Fibroblast of skin of back (primary cell): ENCODE measurements around the gene CRELD2.
A peak's percentile ranks its signal among the peaks of the same experiment; 100 is the strongest.

Experiments
- DNase-seq: peaks from one replicate; pipeline ENCODE4 v3.0.0-alpha.2; 2013

The CRELD2 gene

DNA sequence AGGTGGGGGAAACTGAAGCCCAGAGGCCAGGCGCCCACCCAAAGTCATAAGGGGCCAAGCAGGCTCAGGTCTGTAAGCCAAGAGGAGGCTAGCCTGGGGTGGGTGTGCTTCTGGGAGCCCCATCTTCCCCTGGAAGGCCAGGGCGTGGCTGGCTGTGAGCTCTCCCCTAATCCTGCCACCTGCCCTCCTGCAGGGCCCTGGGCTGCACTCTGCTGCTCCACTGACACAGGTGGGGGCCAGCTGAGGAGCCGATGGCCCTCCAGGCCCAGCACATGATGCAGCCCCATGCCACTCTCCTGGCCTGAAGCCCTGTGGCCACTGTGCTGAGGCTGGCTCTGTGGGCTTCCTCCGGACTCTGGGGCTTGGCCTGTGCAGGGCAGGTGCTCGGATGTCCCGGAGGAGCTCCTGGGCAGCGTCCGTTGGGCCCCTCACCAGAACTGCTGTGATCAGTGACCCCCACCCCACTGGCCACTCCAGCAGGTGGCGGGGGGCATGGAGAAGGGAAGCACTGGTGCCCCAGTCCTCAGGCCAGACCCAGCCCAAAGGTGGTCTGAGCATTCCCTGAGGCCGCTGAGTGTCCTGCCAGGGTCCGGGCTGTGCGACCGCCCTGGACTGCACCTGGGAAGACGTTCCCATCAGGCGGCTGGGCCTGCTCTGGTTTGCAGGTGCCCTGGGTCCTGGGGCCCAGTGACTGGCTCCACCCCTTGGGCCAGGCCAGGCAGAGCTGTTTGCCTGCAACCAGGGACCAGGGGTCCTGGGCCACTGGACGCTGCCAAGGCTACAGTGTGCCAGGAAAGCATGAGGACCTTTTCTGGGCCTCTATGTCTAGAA lies 50.6 kb downstream of the CRELD2 start:
- no peak for DNase-seq

DNA sequence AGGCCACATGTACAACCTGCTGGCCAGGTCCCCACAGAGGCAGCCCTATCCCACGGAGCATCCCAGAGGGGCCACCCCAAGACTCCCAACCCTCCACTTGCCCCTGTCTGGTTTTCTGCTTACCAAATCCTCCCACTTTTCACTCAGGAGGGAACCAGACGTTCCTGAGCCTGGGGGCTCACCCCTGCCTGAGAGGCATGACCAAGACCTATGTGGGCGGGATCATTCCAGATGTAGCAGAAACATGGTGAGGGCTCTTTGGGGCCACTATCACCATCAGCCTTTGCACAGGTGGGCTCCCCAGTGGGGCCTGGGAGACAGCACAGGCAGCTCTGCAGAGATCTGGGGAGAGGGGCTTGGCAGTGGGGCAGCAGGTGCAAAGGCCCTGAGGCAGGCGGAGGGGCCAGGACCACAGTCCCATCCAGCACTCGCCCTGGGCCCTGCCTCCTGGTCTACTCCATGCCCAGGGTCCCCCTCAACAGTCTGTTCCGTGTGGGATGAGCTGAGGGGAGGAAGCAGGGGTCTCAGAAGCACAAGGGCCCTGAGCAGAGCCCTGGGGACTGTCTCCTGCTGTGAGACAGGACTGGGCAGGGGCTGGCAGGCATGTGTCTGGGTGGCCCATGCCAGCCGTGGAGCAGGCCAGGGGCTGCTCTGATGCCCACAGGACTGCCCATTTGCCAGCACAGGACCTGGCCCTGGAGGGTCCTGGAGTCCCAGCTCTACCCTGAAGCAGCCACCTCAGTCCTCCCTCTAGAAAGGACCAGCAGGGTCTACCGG lies 51.5 kb downstream of the CRELD2 start:
- no peak for DNase-seq

DNA sequence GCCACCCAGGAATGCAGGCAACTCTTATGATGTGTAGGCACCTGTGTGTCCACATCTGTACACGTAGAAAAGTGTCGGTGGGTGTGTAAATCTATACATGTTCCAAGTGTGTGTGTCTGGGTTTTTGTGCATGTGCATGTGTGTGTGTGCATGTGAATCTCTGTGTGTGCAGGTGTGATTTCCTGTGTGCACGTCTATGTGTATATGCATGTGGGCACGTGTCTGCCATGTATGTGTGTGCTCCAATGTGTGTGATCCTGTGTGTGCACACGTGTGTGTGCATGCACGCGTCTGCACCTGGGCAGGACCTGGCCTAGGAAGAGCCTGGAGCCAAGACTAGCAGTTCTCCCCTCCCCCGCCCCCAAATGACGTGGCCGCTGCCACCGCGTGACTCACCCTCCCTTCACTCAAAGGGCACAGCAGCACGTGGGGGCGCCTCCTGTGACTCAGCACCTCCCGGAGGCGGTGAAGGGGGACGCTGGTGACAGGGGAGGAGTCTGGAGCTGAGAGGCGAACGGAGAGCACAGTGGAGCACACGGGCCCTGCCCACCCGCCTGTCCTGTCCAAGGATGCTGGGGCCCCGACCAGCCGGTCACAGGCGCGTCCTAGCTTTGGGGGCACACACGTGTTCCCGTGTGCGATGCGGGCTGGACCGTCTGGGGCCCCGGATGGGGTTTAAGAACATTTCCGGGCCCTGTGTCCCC lies 52.2 kb downstream of the CRELD2 start:
- peak; percentile 99 for DNase-seq

DNA sequence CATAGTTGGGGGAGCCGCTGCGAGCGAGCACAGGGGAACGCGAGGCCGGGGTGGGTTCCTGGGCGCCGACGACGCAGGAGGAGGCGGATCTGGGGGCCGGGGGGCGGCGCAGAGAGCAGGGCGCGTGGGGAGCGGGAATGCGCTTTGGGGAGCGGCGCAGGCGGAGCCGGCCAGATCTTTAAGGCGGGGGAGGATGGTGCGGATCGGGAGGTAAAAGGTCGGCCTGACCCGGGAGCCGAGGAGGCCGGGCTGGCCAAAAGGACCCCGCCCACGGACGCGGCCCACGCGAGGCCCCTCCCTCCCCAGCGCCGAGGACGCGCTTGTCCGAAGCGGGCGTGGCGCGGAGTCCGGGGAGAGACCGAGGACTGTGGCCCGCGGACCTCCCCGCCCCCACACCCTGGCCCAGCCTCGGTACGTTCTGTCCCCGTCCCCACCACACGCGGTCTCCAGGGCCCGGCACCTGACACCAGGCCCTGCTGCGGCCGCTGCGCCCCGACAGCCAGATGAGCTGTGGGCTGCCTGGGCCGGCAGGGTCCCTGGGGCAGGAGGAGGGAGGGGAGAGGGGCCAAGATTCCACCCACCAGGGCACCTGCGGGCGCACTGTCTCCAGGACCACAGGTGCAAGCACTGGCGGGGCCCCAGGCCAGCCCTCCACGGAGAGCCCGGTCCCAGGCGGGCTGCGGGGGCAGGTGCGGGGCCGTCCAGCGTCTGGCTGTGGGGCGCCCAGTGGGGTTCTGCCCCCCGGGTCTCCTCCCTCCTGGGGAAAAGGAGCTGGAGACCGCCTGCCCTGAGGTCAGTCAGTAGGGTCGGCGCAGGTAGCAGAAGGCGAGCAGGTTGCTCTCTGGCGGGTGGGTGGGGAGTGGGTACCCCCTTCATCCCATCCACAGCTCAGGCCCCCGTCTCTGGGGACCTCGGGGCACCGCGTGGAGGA lies 53.1 kb downstream of the CRELD2 start:
- DNase-seq: peak; percentile 21

DNA sequence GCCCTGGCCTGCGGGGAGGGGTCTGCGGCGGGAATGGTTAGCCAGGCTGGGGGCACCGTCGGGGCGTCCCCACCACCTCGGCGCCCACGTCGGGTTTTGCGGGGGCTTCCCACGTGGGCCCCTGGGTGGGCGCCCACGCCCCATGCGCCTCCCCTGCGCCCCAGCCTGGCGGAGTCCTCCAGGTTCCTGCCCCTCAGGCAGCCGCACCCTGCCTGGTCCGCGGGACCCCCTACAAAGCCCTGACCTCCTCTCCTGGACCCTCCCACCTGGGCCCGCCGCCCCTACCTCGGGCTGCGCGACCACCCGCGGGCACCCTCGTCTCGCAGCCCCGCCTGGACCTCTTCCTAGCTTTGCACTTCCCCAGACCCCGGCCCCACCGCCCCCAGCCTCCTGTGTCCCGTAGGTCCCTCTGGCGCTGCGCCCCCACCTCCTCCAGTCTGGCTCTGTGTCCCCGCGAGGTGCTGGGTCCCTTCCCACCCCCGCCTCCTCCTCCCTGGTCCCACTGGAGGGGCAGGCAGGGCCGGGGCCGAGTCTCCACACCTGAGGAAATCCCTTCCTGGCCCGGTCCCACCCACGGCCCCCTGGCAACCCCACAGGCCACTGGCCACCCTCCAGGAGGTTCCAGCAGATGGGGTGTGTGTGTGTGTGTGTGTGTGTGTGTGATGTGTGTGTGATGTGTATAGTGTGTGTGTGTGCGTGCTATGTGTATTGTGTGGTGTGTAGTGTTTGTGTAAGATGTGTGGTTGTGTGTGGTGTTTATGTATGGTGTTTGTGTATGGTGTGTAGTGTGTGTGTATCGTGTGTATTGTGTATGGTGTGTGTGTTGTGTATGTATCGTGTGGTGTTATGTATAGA lies 54.0 kb downstream of the CRELD2 start:
- no peak for DNase-seq

DNA sequence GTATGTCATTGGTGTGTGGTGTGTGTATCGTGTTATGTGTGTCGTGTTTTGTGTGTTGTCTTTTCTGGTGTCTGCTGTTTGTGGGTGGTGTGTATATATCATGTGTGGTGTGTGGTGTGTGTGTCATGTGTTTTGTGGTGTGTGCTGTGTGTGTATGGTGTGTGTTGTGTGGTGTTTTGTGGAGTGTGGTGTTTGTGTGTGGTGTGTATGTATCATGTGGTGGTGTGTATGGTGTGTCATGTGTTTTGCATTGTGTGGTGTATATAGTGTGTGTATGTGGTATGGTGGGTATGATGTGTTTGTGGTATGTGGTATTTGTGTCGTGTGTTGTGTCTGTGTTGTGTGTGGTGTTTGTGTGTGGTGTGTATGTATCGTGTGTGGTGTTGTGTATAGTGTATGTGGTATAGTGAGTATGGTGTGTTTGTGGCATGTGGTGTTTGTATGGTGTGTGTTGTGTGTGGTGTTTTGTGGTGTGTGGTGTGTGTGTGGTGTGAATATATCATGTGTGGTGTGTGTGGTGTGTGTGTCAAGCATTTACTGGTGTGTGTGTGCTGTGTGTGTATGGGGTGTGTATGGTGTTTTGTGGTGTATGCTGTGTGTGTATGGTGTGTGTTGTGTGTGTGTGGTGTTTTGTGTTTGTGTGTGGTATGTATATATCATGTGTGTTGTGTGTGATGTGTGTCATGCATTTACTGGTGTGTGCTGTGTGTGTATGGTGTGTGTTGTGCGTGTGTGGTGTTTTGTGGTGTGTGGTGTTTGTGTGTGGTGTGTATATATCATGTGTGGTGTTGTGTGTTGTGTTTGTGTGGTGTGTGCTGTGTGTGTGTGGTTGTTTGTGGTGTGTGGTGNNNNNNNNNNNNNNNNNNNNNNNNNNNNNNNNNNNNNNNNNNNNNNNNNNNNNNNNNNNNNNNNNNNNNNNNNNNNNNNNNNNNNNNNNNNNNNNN lies 54.9 kb downstream of the CRELD2 start:
- no peak for DNase-seq

DNA sequence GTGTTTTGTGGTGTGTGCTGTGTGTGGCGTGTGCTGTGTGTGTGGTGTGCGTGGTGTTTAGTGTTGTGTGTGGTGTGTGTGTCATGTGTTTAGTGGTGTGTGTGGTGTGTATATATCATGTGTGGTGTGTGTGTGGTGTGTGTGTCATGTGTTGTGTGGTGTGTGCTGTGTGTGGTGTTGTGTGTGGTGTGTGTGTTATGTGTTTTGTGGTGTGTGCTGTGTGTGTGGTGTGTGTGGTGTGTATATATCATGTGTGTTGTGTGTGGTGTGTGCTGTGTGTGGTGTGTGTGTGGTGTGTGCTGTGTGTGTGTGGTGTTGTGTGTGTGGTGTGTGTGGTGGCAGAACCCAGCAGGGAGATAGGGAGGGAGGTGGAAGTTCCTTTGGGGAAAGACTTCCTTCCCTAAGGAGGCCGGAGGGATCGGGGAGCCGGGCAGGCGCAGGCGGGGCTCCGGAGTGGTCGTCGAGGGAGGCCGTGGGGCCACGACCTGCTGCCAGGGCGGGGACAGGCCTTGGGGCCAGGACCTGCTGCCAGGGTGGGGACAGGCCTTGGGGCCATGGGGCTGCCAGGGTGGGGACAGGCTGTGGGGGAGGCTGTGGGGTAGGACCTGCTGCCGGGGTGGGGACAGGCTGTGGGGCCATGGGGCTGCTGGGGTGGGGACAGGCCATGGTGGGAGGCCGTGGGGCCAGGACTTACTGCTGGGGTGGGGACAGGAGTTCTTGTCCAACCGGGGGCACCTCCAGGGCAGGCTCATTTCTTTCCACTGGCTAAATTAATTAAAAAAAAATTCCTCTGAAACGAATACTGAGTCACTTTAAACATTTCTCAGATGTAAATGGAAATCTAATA lies 57.3 kb downstream of the CRELD2 start:
- no peak for DNase-seq

DNA sequence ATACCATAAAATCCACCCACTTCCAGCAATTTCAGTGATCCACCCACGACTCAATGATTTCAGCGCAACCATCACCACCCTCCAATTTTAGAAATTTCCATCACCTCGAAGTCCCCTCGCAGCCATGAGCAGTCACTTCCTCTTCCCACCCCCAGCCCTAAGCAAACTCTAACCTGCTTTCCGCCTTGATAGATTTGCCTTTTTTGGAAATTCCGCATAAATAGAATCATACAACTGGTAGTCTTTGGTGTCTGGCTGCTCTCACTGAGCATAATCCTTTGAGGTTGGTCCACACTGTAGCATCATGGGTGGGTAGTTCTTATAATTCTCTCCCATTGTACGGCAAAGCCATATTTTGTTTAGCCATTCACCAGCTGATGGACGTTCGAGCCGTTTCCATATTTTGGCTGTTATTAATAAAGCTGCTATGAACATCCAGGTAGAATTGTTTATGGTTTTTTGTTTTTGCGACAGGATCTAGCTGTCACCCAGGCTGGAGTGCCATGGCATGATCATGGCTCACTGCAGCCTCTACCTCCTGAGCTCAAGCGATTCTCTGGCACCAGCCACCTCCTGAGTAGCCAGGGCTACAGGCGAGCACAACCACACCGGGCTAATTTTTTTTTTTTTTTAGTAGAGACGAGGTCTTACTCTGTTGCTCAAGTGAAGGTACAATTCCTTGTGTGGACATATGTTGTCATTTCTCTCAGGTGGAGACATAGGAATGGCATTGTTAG lies 58.2 kb downstream of the CRELD2 start:
- no peak for DNase-seq
